Astrocyte (in vitro differentiated cells and primary cell): ENCODE measurements around the gene SPATA18. TPM values are rescaled to one million over a fixed set of nuclear protein-coding genes. Genes with fewer than 3 reads are reported as not detected.

Experiments used
- DNase-seq: peaks from one replicate; pipeline ENCODE4 v3.0.0-alpha.2; 2010; ENCODE audit warnings: low read depth
- FAIRE-seq: peaks from 2 replicates; lab custom pipeline; 2011; peaks lifted over from hg19 to GRCh38; lab: Jason Lieb, UNC
- H2AFZ ChIP-seq: 2 replicates; pipeline ENCODE4 v1.6.0; 2012; ENCODE audit warnings: low read depth, low read length, inconsistent platforms
- H3K27ac ChIP-seq: 2 replicates; pipeline ENCODE4 v1.5.1; 2011; ENCODE audit warnings: low read depth, low read length, inconsistent platforms
- H3K27me3 ChIP-seq: 2 replicates; pipeline ENCODE4 v1.6.0; 2011; ENCODE audit warnings: low read length, inconsistent platforms; ENCODE audit not compliant: insufficient read depth
- H3K36me3 ChIP-seq: 2 replicates; pipeline ENCODE4 v1.5.1; 2011; ENCODE audit warnings: low read length, inconsistent platforms; ENCODE audit not compliant: insufficient read depth
- H3K4me1 ChIP-seq: 2 replicates; pipeline ENCODE4 v1.5.1; 2011; ENCODE audit warnings: low read length, inconsistent platforms; ENCODE audit not compliant: insufficient read depth
- H3K4me2 ChIP-seq: 2 replicates; pipeline ENCODE4 v1.6.0; 2012; ENCODE audit warnings: low read length, inconsistent platforms
- H3K4me3 ChIP-seq: 2 replicates; pipeline ENCODE4 v1.5.1; 2011; ENCODE audit warnings: low read depth, mild to moderate bottlenecking, low read length, inconsistent platforms; ENCODE audit not compliant: insufficient read depth
- H3K79me2 ChIP-seq: 2 replicates; pipeline ENCODE4 v1.6.0; 2012; ENCODE audit warnings: mild to moderate bottlenecking, low read length, inconsistent platforms; ENCODE audit not compliant: insufficient read depth
- H3K9ac ChIP-seq: 2 replicates; pipeline ENCODE4 v1.6.0; 2012; ENCODE audit warnings: mild to moderate bottlenecking, low read length, inconsistent platforms
- H3K9me3 ChIP-seq: 2 replicates; pipeline ENCODE4 v1.5.1; 2012; ENCODE audit warnings: low read depth, mild to moderate bottlenecking, low read length, inconsistent platforms; ENCODE audit not compliant: insufficient read depth
- H4K20me1 ChIP-seq: 2 replicates; pipeline ENCODE4 v1.6.0; 2012; ENCODE audit warnings: low read length, inconsistent platforms; ENCODE audit not compliant: insufficient read depth
- H3K27ac Mint-ChIP-seq: one replicate; pipeline ENCODE4 v1.8.0; 2021; ENCODE audit warnings: mild to moderate bottlenecking, mixed read lengths; ENCODE audit not compliant: unreplicated experiment
- H3K27me3 Mint-ChIP-seq: one replicate; pipeline ENCODE4 v1.8.0; 2021; ENCODE audit warnings: low read depth, mixed read lengths; ENCODE audit not compliant: unreplicated experiment
- H3K36me3 Mint-ChIP-seq: one replicate; pipeline ENCODE4 v1.8.0; 2021; ENCODE audit warnings: low read depth, mixed read lengths; ENCODE audit not compliant: unreplicated experiment
- H3K4me1 Mint-ChIP-seq: one replicate; pipeline ENCODE4 v1.8.0; 2021; ENCODE audit warnings: low read depth, mixed read lengths; ENCODE audit not compliant: unreplicated experiment
- H3K4me3 Mint-ChIP-seq: one replicate; pipeline ENCODE4 v1.8.0; 2021; ENCODE audit warnings: mild to moderate bottlenecking, moderate library complexity, mixed read lengths; ENCODE audit not compliant: unreplicated experiment
- H3K9me3 Mint-ChIP-seq: one replicate; pipeline ENCODE4 v1.8.0; 2021; ENCODE audit warnings: mild to moderate bottlenecking, mixed read lengths; ENCODE audit not compliant: unreplicated experiment
- EZH2 ChIP-seq: IDR thresholded peaks from 2 replicates; pipeline ENCODE4 v1.6.1; 2012; ENCODE audit warnings: mild to moderate bottlenecking, low read length, inconsistent platforms; ENCODE audit not compliant: insufficient read depth
- total RNA-seq: library from RNA; stranded (reverse); gene quantifications from 2 replicates; pipeline ENCODE4 v1.2.1, GENCODE V29; 2021
- TF ChIP-seq, protein P1 (sequence below): IDR thresholded peaks from 2 replicates; pipeline ENCODE4 v1.5.1; 2011; ENCODE audit warnings: low read depth, mild to moderate bottlenecking, inconsistent platforms, low read length, moderate library complexity; ENCODE audit not compliant: insufficient read depth

SPATA18 gene
- total RNA-seq, 1 donor from 2014 or later, result 20.7 TPM

DNA sequence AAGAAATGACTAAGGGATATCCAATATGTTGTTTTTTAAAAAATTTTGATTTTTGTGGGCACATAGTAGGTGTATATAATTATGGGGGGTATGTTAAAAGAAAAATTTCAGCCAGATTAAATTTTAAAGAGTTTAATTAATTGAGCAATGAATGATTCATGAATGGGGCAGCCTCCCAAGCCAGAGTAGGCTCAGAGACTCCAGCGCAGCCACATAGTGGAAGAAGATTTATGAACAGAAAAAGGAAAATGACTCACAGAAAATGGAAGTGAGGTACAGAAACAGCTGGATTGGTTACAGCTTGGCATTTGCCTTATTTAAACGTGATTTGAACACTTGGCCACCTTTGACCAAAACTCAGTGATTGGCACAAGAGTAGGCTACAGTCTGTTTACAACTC, 91.7 kb downstream of the SPATA18 start:
- no peak overlapping the region for H3K4me3 ChIP-seq
- H3K36me3 ChIP-seq, result no peaks in the 10 kb centered on the region
- H3K27ac ChIP-seq, result no peak overlapping the region
- Mint-ChIP-seq H3K27me3 (no peaks in the 10 kb centered on the region), H3K4me3 (no peak overlapping the region), H3K36me3 (no peaks in the 10 kb centered on the region), H3K27ac (no peak overlapping the region), H3K9me3 (peaks cover 2% of the 10 kb centered on the region), H3K4me1 (no peaks in the 10 kb centered on the region)
- H3K4me1 ChIP-seq, result no peaks in the 10 kb centered on the region
- H3K9ac ChIP-seq, result no peak overlapping the region
- FAIRE-seq (no peak), DNase-seq (no peak)
- H3K79me2 ChIP-seq, result no peaks in the 10 kb centered on the region
- no peaks in the 10 kb centered on the region for H3K27me3 ChIP-seq
- H3K4me2 ChIP-seq, result no peak overlapping the region
- H4K20me1 ChIP-seq, result no peaks in the 10 kb centered on the region
- H2AFZ ChIP-seq, result no peak overlapping the region
- H3K9me3 ChIP-seq, result peaks cover 5% of the 10 kb centered on the region
- no peak for TF ChIP-seq EZH2
- TF ChIP-seq, protein P1, sequence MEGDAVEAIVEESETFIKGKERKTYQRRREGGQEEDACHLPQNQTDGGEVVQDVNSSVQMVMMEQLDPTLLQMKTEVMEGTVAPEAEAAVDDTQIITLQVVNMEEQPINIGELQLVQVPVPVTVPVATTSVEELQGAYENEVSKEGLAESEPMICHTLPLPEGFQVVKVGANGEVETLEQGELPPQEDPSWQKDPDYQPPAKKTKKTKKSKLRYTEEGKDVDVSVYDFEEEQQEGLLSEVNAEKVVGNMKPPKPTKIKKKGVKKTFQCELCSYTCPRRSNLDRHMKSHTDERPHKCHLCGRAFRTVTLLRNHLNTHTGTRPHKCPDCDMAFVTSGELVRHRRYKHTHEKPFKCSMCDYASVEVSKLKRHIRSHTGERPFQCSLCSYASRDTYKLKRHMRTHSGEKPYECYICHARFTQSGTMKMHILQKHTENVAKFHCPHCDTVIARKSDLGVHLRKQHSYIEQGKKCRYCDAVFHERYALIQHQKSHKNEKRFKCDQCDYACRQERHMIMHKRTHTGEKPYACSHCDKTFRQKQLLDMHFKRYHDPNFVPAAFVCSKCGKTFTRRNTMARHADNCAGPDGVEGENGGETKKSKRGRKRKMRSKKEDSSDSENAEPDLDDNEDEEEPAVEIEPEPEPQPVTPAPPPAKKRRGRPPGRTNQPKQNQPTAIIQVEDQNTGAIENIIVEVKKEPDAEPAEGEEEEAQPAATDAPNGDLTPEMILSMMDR, result no peak

DNA sequence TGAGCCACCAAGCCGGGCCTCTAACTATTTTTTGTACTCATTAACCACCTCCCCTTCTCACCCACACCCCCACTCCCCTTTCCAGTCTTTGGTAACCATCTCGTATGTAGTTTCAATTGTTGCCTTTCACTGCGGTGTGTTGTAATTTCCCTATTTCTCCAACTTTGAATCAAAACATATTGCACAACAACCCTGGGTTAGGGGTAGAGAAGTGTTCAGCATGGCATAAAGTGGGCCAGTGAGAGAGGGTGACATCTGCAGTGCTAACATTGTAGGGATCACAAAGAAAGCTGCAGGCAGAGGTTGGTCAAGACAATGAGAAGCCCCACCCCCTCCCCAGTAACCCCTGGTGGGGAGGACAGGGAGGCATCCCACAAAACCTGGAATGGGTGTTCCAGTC, 92.7 kb downstream of the SPATA18 start:
- no peaks in the 10 kb centered on the region for H3K36me3 ChIP-seq
- no peak for TF ChIP-seq EZH2
- TF ChIP-seq, protein P1, result no peak
- no peak overlapping the region for H3K4me2 ChIP-seq
- H3K9me3 ChIP-seq, result peaks cover 5% of the 10 kb centered on the region
- H3K27me3 ChIP-seq, result no peaks in the 10 kb centered on the region
- Mint-ChIP-seq H3K36me3 (no peaks in the 10 kb centered on the region), H3K27ac (no peak overlapping the region), H3K4me1 (no peaks in the 10 kb centered on the region), H3K4me3 (no peak overlapping the region), H3K27me3 (no peaks in the 10 kb centered on the region), H3K9me3 (peaks cover 2% of the 10 kb centered on the region)
- no peaks in the 10 kb centered on the region for H3K79me2 ChIP-seq
- no peaks in the 10 kb centered on the region for H4K20me1 ChIP-seq
- H2AFZ ChIP-seq, result no peak overlapping the region
- H3K27ac ChIP-seq, result no peak overlapping the region
- H3K4me3 ChIP-seq, result no peak overlapping the region
- H3K4me1 ChIP-seq, result no peaks in the 10 kb centered on the region
- DNase-seq, result no peak
- H3K9ac ChIP-seq, result no peak overlapping the region
- FAIRE-seq, result no peak

DNA sequence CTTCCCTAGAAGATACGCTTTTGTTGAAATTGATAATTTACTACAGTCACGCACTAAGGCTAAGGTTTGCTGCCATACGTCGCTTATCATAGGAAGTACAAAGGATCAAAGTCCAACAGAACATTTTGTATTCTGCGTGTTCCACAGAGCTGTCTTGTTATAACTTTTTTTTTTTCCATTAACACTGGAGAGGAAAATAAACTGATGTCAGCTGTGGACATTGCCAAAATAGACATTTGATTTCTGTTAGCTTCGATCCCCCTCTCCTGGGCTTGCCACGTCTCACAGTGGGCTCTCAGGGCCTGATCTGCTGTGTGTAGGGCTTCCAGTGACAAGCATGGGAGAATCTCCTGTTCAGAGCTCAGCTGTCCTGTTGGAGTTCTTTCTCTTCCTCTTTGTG, 93.3 kb downstream of the SPATA18 start:
- Histone ChIP-seq H3K9ac (no peak overlapping the region), H3K79me2 (no peaks in the 10 kb centered on the region), H3K4me1 (no peaks in the 10 kb centered on the region), H4K20me1 (no peaks in the 10 kb centered on the region), H3K27me3 (no peaks in the 10 kb centered on the region), H3K4me2 (no peak overlapping the region), H3K9me3 (peaks cover 5% of the 10 kb centered on the region), H3K27ac (no peak overlapping the region), H3K4me3 (no peak overlapping the region), H2AFZ (no peak overlapping the region), H3K36me3 (no peaks in the 10 kb centered on the region)
- FAIRE-seq (no peak), DNase-seq (no peak)
- TF ChIP-seq EZH2, result no peak
- TF ChIP-seq, protein P1, result no peak
- no peaks in the 10 kb centered on the region for H3K27me3 Mint-ChIP-seq
- peaks cover 2% of the 10 kb centered on the region for H3K9me3 Mint-ChIP-seq
- no peaks in the 10 kb centered on the region for H3K4me1 Mint-ChIP-seq
- no peak overlapping the region for H3K27ac Mint-ChIP-seq
- no peaks in the 10 kb centered on the region for H3K36me3 Mint-ChIP-seq
- H3K4me3 Mint-ChIP-seq, result no peak overlapping the region

Other genes starting within 250 kb of the SPATA18 start
- gene DCUN1D4, start 208.2 kb upstream of the SPATA18 start, total RNA-seq, result 57.4 and 59.0 TPM in 2 replicates
- gene LRRC66, start 30.9 kb upstream of the SPATA18 start, total RNA-seq, result 0.32 and 0.50 TPM in 2 replicates
- gene SGCB, start 13.0 kb upstream of the SPATA18 start, total RNA-seq, result 75.6 and 81.1 TPM in 2 replicates